HepG2 (cell line): Measurements from ENCODE around the gene LAPTM4A. TPM values are rescaled to one million over a fixed set of nuclear protein-coding genes. Genes with fewer than 3 reads are reported as not detected.

Source experiments
- AHR ChIP-seq: IDR thresholded peaks from 2 replicates; pipeline ENCODE4 v1.6.1; 2018; ENCODE audit warnings: missing genetic modification reagents, missing compliant biosample characterization
- KDM3A ChIP-seq: IDR thresholded peaks from 2 replicates; pipeline ENCODE4 v1.6.1; 2018; ENCODE audit warnings: low read depth, missing compliant biosample characterization
- KMT2A ChIP-seq: sonication (generic); formaldehyde crosslinking; IDR thresholded peaks from 2 replicates; pipeline ENCODE4 v1.4.0; 2020; ENCODE audit warnings: missing genetic modification reagents
- NR1H2 ChIP-seq: sonication (generic); formaldehyde crosslinking; IDR thresholded peaks from 2 replicates; pipeline ENCODE4 v1.8.1; 2022; ENCODE audit warnings: low read depth, missing genetic modification reagents, borderline replicate concordance
- U2AF1 ChIP-seq: fragments of 200-400 bp; formaldehyde crosslinking; optimal IDR thresholded peaks from 2 replicates; pipeline ENCODE3; 2017; ENCODE audit warnings: mild to moderate bottlenecking, low read depth, low read length
- ZNF260 ChIP-seq: sonication (generic); formaldehyde crosslinking; IDR thresholded peaks from 2 replicates; pipeline ENCODE4 v1.4.0; 2020; ENCODE audit warnings: missing genetic modification reagents, low read depth, mild to moderate bottlenecking, borderline replicate concordance
- ZNF337 ChIP-seq: sonication (generic); formaldehyde crosslinking; IDR thresholded peaks from 2 replicates; pipeline ENCODE4 v1.5.1; 2020; ENCODE audit warnings: missing genetic modification reagents, low read depth, mild to moderate bottlenecking, borderline replicate concordance
- ZNF431 ChIP-seq: sonication (generic); formaldehyde crosslinking; IDR thresholded peaks from 2 replicates; pipeline ENCODE4 v1.9.0; 2022; ENCODE audit warnings: missing genetic modification reagents, low read depth, mild to moderate bottlenecking, borderline replicate concordance
- ZNF746 ChIP-seq: sonication (generic); formaldehyde crosslinking; IDR thresholded peaks from 2 replicates; pipeline ENCODE4 v1.8.0; 2022; ENCODE audit warnings: mild to moderate bottlenecking, missing genetic modification reagents
- ZNF777 ChIP-seq: sonication (generic); formaldehyde crosslinking; IDR thresholded peaks from 2 replicates; pipeline ENCODE4 v1.4.0; 2020; ENCODE audit warnings: missing genetic modification reagents
- ZNF883 ChIP-seq: sonication (generic); formaldehyde crosslinking; IDR thresholded peaks from 2 replicates; pipeline ENCODE4 v1.5.1; 2020; ENCODE audit warnings: mild to moderate bottlenecking, missing genetic modification reagents; ENCODE audit errors: not compliant biosample characterization
- polyA plus RNA-seq, 8 experiments: library from polyadenylated mRNA; depleted of rRNA in 3 of 8; stranded (reverse) in 7 of 8; unstranded in 1 of 8; fragments of >200 nt; fragmentation: Illumina TruSeq in 4 of 8; extraction: Trizol in 4 of 8; gene quantifications; 2 replicates each; pipeline versions ENCODE4 v1.2.1 to v1.2.3, GENCODE V29; 2011 to 2016; ENCODE audit warnings: low read depth in 4 of 8, missing spikeins in 1 of 8, mixed read lengths in 1 of 8; ENCODE audit not compliant: insufficient read depth in 1 of 8
- total RNA-seq, 5 experiments: library from RNA; depleted of rRNA; stranded (reverse); fragments of >200 nt; fragmentation: Illumina TruSeq; extraction: Trizol; gene quantifications; 2 replicates each; pipeline ENCODE4 v1.2.3, GENCODE V29; 2016; ENCODE audit warnings: low read depth in 1 of 5
- TF ChIP-seq, protein P1 (sequence below): sonication (generic); formaldehyde crosslinking; IDR thresholded peaks from 2 replicates; pipeline ENCODE4 v1.5.0; 2020; ENCODE audit warnings: mild to moderate bottlenecking, missing genetic modification reagents
- TF ChIP-seq, protein P2 (sequence below): sonication (generic); formaldehyde crosslinking; IDR thresholded peaks from 2 replicates; pipeline ENCODE4 v1.4.0; 2020; ENCODE audit warnings: missing genetic modification reagents, low read depth, mild to moderate bottlenecking, borderline replicate concordance
- TF ChIP-seq, protein P3 (sequence below): sonication (generic); formaldehyde crosslinking; IDR thresholded peaks from 2 replicates; pipeline ENCODE4 v1.4.0; 2020; ENCODE audit warnings: mild to moderate bottlenecking, missing genetic modification reagents

LAPTM4A gene
- total and polyA plus RNA-seq, 2 of the 13 experiments (the other 11 are each of a cell fraction or from before 2014, with no cell fraction given) = 116 to 558 TPM

DNA sequence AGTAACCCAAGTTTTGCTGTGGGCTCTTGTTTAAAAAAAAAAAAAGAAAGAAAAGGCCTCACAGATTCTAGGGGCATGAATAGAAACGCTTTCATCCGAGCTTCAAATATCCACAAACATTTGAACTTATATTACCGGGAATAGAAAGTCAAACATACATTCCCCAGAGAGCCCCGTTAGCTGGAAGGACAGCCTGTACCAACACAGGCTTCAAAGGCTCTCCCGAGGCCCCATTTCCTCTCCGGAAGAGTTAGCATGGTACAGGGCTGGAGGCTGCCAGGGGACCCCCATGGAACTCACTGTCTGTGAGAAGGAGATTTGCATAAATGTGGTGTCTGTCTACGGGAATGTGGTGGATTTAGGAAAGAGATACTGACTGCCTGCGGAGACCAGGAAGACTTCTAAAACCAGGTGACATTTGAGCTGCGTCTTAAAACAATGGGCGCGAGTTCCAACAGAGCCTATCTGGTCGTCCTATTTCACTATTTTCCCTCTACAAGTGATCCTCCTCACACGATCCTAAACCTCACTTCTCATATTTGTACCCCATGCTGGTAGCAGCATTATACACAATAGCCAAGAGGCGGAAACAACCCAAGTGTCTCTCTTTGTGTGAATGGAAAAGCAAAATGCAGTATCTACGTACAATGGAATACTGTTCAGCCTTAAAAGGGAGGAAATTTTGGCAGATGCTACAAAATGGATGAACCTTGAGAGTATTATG lies 38.1 kb downstream of the LAPTM4A start (continued):
- TF ChIP-seq, protein P1, sequence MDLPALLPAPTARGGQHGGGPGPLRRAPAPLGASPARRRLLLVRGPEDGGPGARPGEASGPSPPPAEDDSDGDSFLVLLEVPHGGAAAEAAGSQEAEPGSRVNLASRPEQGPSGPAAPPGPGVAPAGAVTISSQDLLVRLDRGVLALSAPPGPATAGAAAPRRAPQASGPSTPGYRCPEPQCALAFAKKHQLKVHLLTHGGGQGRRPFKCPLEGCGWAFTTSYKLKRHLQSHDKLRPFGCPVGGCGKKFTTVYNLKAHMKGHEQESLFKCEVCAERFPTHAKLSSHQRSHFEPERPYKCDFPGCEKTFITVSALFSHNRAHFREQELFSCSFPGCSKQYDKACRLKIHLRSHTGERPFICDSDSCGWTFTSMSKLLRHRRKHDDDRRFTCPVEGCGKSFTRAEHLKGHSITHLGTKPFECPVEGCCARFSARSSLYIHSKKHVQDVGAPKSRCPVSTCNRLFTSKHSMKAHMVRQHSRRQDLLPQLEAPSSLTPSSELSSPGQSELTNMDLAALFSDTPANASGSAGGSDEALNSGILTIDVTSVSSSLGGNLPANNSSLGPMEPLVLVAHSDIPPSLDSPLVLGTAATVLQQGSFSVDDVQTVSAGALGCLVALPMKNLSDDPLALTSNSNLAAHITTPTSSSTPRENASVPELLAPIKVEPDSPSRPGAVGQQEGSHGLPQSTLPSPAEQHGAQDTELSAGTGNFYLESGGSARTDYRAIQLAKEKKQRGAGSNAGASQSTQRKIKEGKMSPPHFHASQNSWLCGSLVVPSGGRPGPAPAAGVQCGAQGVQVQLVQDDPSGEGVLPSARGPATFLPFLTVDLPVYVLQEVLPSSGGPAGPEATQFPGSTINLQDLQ = no peak
- TF ChIP-seq U2AF1 = no peak
- no peak for TF ChIP-seq ZNF431 (CRISPR knock-in tag)
- no peak for TF ChIP-seq NR1H2 (CRISPR knock-in tag)
- TF ChIP-seq KMT2A (CRISPR knock-in tag) = no peak; the same call in 1 of the 2 replicates
- no peak for TF ChIP-seq ZNF883
- TF ChIP-seq KDM3A = no peak
- no peak for TF ChIP-seq ZNF746
- TF ChIP-seq ZNF777 (CRISPR knock-in tag) = no peak
- no peak for TF ChIP-seq ZNF260 (CRISPR knock-in tag)
- TF ChIP-seq AHR = no peak
- TF ChIP-seq, protein P2, sequence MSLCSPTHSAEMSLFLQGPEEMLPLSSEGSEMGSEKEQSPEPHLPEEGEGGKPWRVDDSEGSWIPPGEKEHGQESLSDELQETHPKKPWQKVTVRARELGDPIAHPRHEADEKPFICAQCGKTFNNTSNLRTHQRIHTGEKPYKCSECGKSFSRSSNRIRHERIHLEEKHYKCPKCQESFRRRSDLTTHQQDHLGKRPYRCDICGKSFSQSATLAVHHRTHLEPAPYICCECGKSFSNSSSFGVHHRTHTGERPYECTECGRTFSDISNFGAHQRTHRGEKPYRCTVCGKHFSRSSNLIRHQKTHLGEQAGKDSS (CRISPR knock-in tag) = no peak
- TF ChIP-seq ZNF337 (CRISPR knock-in tag) = 0 out of 2 replicates have a peak, but pooled peaks have one; percentile 34
- TF ChIP-seq, protein P3, sequence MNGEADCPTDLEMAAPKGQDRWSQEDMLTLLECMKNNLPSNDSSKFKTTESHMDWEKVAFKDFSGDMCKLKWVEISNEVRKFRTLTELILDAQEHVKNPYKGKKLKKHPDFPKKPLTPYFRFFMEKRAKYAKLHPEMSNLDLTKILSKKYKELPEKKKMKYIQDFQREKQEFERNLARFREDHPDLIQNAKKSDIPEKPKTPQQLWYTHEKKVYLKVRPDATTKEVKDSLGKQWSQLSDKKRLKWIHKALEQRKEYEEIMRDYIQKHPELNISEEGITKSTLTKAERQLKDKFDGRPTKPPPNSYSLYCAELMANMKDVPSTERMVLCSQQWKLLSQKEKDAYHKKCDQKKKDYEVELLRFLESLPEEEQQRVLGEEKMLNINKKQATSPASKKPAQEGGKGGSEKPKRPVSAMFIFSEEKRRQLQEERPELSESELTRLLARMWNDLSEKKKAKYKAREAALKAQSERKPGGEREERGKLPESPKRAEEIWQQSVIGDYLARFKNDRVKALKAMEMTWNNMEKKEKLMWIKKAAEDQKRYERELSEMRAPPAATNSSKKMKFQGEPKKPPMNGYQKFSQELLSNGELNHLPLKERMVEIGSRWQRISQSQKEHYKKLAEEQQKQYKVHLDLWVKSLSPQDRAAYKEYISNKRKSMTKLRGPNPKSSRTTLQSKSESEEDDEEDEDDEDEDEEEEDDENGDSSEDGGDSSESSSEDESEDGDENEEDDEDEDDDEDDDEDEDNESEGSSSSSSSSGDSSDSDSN (CRISPR knock-in tag) = peak; percentile 31; the same call in 1 of the 2 replicates
